ENCODE data around the gene STARD13. TPM values are rescaled to one million over a fixed set of nuclear protein-coding genes. Genes with fewer than 3 reads are reported as not detected.

Gene STARD13
- total RNA-seq, 1 experiment from 2014 or later: 26.6 TPM

DNA sequence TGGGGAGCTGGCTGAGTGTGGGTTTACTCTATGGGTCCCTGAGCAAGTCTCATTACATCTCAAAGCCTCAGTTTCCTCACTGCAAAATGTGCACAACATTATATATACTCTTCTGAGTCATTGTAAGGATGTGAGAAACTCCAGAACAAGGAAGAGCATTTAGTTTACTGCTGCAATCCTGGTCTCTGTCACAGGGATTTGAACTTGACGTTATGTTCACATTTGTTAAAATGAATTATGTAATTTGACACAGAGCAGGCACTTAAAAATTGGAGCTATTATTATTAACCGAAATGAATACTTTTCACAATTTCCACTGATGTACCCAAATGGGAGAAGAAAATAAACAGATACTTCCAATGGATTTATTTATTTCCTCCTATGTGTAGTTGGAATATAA, 101.0 kb downstream of the STARD13 start:
- no peak overlapping the region for H3K4me3 ChIP-seq (ENCODE audit: low read length)
- intact Hi-C loops (cut with micrococcal nuclease): no loop called here
- H3K4me1 ChIP-seq (ENCODE audit: insufficient read depth, low read length): peaks cover 18% of the 10 kb centered on the region
- POLR2A ChIA-PET (ENCODE audit: unreplicated experiment): no interaction called here
- no peaks in the 10 kb centered on the region for H3K27me3 ChIP-seq (ENCODE audit: low read length)
- H3K79me2 ChIP-seq (ENCODE audit: low read length): peaks cover 25% of the 10 kb centered on the region; the same call in 1 of the 2 replicates
- H3K36me3 ChIP-seq (ENCODE audit: low read depth, low read length): no peaks in the 10 kb centered on the region
- H3K27ac ChIP-seq (ENCODE audit: low read length): no peak overlapping the region
- BruUV-seq (replicated peaks): no TSS peak
- no peaks in the 10 kb centered on the region for H4K20me1 ChIP-seq (ENCODE audit: low read length)
- no peaks in the 10 kb centered on the region for H3F3A ChIP-seq (ENCODE audit: low read length, unreplicated experiment)
- H3K4me2 ChIP-seq (ENCODE audit: low read length): no peak overlapping the region
- ATAC-seq (no peak), DNase-seq (no peak)
- CTCF ChIA-PET: interaction anchor here (0.7 kb wide), 1 partner anchor 14 kb away, joined by 3 read pairs; no protein-coding TSS in a partner anchor
- H3K9me3 ChIP-seq (ENCODE audit: low read length): no peaks in the 10 kb centered on the region
- TF ChIP-seq EZH2 (IDR thresholded peaks at IDR 0.05; ENCODE audit: low read length, unreplicated experiment): no peak
- TF ChIP-seq EZH2phosphoT487 (IDR thresholded peaks at IDR 0.05; ENCODE audit: borderline replicate concordance, low read length): no peak
- TF ChIP-seq CTCF (conservative IDR thresholded peaks at IDR 0.05; ENCODE audit: low read depth, low read length): no peak
- H3K9me2 ChIP-seq (replicated peaks; ENCODE audit: low read length): no peaks in the 10 kb centered on the region
- no peak overlapping the region for H2AFZ ChIP-seq (ENCODE audit: low read length)
- no peak overlapping the region for H3K9ac ChIP-seq (ENCODE audit: low read length)

GRCh38 chr13:33184112-33184490, 101.5 kb downstream of the STARD13 start:
- TF ChIP-seq CTCF (conservative IDR thresholded peaks at IDR 0.05; ENCODE audit: low read depth, low read length): no peak
- TF ChIP-seq EZH2 (IDR thresholded peaks at IDR 0.05; ENCODE audit: low read length, unreplicated experiment): no peak
- TF ChIP-seq EZH2phosphoT487 (IDR thresholded peaks at IDR 0.05; ENCODE audit: borderline replicate concordance, low read length): no peak
- no peaks in the 10 kb centered on the region for H3K9me3 ChIP-seq (ENCODE audit: low read length)
- no peak for ATAC-seq
- no TSS peak for BruUV-seq (replicated peaks)
- no peak for DNase-seq
- H3K9me2 ChIP-seq (replicated peaks; ENCODE audit: low read length): no peaks in the 10 kb centered on the region
- no peaks in the 10 kb centered on the region for H3K27me3 ChIP-seq (ENCODE audit: low read length)
- H3K79me2 ChIP-seq (ENCODE audit: low read length): peaks cover 25% of the 10 kb centered on the region; the same call in 1 of the 2 replicates
- peaks cover 18% of the 10 kb centered on the region for H3K4me1 ChIP-seq (ENCODE audit: insufficient read depth, low read length)
- H2AFZ ChIP-seq (ENCODE audit: low read length): no peak overlapping the region
- no peak overlapping the region for H3K4me3 ChIP-seq (ENCODE audit: low read length)
- CTCF ChIA-PET: no interaction called here
- no peak overlapping the region for H3K9ac ChIP-seq (ENCODE audit: low read length)
- intact Hi-C loops (cut with micrococcal nuclease): no loop called here
- POLR2A ChIA-PET (ENCODE audit: unreplicated experiment): no interaction called here
- no peak overlapping the region for H3K27ac ChIP-seq (ENCODE audit: low read length)
- no peaks in the 10 kb centered on the region for H4K20me1 ChIP-seq (ENCODE audit: low read length)
- H3K4me2 ChIP-seq (ENCODE audit: low read length): no peak overlapping the region
- H3K36me3 ChIP-seq (ENCODE audit: low read depth, low read length): no peaks in the 10 kb centered on the region
- no peaks in the 10 kb centered on the region for H3F3A ChIP-seq (ENCODE audit: low read length, unreplicated experiment)

- Histone ChIP-seq H3F3A (ENCODE audit: low read length, unreplicated experiment) (no peaks in the 10 kb centered on the region), H3K27me3 (ENCODE audit: low read length) (no peaks in the 10 kb centered on the region), H3K4me1 (ENCODE audit: insufficient read depth, low read length) (peaks cover 15% of the 10 kb centered on the region), H3K9me3 (ENCODE audit: low read length) (no peaks in the 10 kb centered on the region), H3K27ac (ENCODE audit: low read length) (no peak overlapping the region), H2AFZ (ENCODE audit: low read length) (no peak overlapping the region), H3K36me3 (ENCODE audit: low read depth, low read length) (no peaks in the 10 kb centered on the region), H4K20me1 (ENCODE audit: low read length) (no peaks in the 10 kb centered on the region), H3K4me2 (ENCODE audit: low read length) (no peak overlapping the region), H3K9me2 (replicated peaks; ENCODE audit: low read length) (no peaks in the 10 kb centered on the region), H3K4me3 (ENCODE audit: low read length) (no peak overlapping the region), H3K79me2 (ENCODE audit: low read length) (peaks cover 25% of the 10 kb centered on the region; the same call in 1 of the 2 replicates), H3K9ac (ENCODE audit: low read length) (no peak overlapping the region)
- TF ChIP-seq EZH2phosphoT487 (IDR thresholded peaks at IDR 0.05; ENCODE audit: borderline replicate concordance, low read length): no peak
- TF ChIP-seq EZH2 (IDR thresholded peaks at IDR 0.05; ENCODE audit: low read length, unreplicated experiment): no peak
- no peak for TF ChIP-seq CTCF (conservative IDR thresholded peaks at IDR 0.05; ENCODE audit: low read depth, low read length)
- CTCF ChIA-PET: no interaction called here
- DNase-seq (no peak), ATAC-seq (no peak)
- intact Hi-C loops (cut with micrococcal nuclease): no loop called here
- no TSS peak for BruUV-seq (replicated peaks)
- POLR2A ChIA-PET (ENCODE audit: unreplicated experiment): no interaction called here
Observed at GRCh38 chr13:33183431-33184111, 102.0 kb downstream of the STARD13 start.
